GF-D8 (cell line): ENCODE data around the gene CIAPIN1.

Source experiments
- DNase-seq: peaks from one replicate; lab custom pipeline; 2025; lab: John Stamatoyannopoulos, UW

The CIAPIN1 gene

GRCh38 chr16:57382535-57383275 is 64.5 kb downstream of the CIAPIN1 start:
- no peak for DNase-seq

- DNase-seq: no peak
Measured at GRCh38 chr16:57381791-57382534, 65.2 kb downstream of the CIAPIN1 start.

GRCh38 chr16:57380671-57381462 is 66.3 kb downstream of the CIAPIN1 start:
- no peak for DNase-seq

GRCh38 chr16:57379579-57379978 is 67.6 kb downstream of the CIAPIN1 start:
- DNase-seq: no peak
